Measurements from ENCODE around the gene ARHGAP6.

The ARHGAP6 gene

DNA sequence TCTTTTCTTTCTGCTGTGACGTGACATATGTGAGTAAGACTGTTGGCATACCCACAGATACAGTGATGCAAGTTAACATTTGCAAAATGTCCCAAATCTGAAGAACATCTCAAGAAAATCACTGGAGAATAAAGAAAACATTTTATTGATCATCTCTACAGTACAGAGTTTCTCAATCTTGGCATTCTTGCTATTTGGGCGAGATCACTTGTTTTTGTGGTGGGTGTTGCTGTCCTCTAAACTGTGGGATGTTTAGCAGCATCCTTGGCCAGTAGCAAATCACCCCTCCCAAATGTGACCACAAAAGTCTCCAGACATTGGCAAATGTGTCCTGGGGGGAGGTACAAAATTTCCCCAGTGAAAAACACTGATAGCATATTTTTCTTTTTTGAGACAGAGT is 343.7 kb downstream of the ARHGAP6 start:
- H3K27ac ChIP-seq (ENCODE audit: poor library complexity, severe bottlenecking), result no peak overlapping the region
- TF ChIP-seq, protein P1, sequence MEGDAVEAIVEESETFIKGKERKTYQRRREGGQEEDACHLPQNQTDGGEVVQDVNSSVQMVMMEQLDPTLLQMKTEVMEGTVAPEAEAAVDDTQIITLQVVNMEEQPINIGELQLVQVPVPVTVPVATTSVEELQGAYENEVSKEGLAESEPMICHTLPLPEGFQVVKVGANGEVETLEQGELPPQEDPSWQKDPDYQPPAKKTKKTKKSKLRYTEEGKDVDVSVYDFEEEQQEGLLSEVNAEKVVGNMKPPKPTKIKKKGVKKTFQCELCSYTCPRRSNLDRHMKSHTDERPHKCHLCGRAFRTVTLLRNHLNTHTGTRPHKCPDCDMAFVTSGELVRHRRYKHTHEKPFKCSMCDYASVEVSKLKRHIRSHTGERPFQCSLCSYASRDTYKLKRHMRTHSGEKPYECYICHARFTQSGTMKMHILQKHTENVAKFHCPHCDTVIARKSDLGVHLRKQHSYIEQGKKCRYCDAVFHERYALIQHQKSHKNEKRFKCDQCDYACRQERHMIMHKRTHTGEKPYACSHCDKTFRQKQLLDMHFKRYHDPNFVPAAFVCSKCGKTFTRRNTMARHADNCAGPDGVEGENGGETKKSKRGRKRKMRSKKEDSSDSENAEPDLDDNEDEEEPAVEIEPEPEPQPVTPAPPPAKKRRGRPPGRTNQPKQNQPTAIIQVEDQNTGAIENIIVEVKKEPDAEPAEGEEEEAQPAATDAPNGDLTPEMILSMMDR (IDR thresholded peaks at IDR 0.05; ENCODE audit: poor library complexity, severe bottlenecking), result no peak
- no peaks in the 10 kb centered on the region for H3K36me3 ChIP-seq (ENCODE audit: low read depth)
- H3K4me1 ChIP-seq (ENCODE audit: insufficient read depth, poor library complexity, severe bottlenecking), result no peaks in the 10 kb centered on the region
- no peaks in the 10 kb centered on the region for H3K27me3 ChIP-seq (ENCODE audit: insufficient read depth, poor library complexity, severe bottlenecking)
- no peak overlapping the region for H3K4me3 ChIP-seq (ENCODE audit: severe bottlenecking)
- no peak for ATAC-seq (ENCODE audit: low read depth)
- H3K9me3 ChIP-seq (ENCODE audit: severe bottlenecking), result no peaks in the 10 kb centered on the region
- no peak for DNase-seq (ENCODE audit: low spot score)

DNA sequence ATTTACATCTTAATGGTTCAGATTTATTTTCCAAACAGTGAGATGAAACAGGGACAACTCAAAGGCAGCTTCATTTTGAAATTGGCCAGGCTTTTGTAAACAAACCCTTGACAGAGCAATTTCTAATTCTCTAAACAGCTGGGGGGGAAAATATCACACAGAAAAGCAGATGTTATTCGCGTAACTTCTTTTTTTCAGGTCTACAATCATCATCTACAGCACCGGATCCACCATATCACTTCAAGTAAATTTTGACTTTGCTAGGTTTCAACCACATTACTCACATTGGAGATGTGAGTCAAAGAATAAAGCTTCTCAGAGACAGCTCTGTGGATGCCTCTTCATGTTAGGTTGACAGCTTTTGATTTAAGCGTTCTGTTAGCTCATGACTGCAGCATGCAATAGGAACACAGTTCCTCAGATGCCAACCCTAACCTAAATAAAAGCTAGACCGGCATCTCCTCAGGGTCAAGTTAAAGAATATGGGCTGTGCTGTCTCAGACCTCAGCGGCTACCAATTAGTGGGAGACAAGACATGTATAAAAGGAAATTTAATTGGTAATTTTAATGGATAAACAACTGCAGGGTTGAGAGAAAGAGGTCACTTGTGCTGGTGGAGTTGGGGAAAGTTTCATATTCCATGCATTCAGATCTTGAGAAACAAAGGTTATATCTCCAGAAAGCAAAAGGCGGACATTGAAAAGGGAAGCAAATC is 345.8 kb downstream of the ARHGAP6 start:
- Histone ChIP-seq H3K4me3 (ENCODE audit: severe bottlenecking) (no peak overlapping the region), H3K27me3 (ENCODE audit: insufficient read depth, poor library complexity, severe bottlenecking) (no peaks in the 10 kb centered on the region), H3K4me1 (ENCODE audit: insufficient read depth, poor library complexity, severe bottlenecking) (no peaks in the 10 kb centered on the region), H3K9me3 (ENCODE audit: severe bottlenecking) (no peaks in the 10 kb centered on the region), H3K36me3 (ENCODE audit: low read depth) (no peaks in the 10 kb centered on the region), H3K27ac (ENCODE audit: poor library complexity, severe bottlenecking) (no peak overlapping the region)
- TF ChIP-seq, protein P1 (IDR thresholded peaks at IDR 0.05; ENCODE audit: poor library complexity, severe bottlenecking), result no peak
- DNase-seq (ENCODE audit: low spot score) (no peak), ATAC-seq (ENCODE audit: low read depth) (no peak)

DNA sequence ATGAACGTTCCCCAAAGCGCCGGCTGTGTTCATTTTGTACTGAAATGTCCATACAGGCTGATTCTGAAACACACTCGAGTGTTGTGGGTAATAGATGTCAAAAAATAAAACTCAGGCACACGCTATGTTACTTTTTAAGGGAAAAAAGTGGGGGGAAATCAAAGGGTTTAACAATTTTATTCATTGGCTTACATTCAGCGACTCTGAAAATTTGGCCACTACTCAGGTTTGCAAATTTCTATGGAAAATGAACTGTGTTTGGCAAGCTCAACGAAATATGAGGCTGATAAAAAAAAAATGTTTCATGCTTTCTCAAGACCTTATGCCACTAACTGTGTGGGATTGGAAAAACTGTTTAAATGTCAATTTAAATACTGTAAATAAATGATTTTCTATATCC is 354.0 kb downstream of the ARHGAP6 start:
- Histone ChIP-seq H3K36me3 (ENCODE audit: low read depth) (no peaks in the 10 kb centered on the region), H3K27ac (ENCODE audit: poor library complexity, severe bottlenecking) (no peak overlapping the region), H3K9me3 (ENCODE audit: severe bottlenecking) (no peaks in the 10 kb centered on the region), H3K27me3 (ENCODE audit: insufficient read depth, poor library complexity, severe bottlenecking) (no peaks in the 10 kb centered on the region), H3K4me3 (ENCODE audit: severe bottlenecking) (no peak overlapping the region), H3K4me1 (ENCODE audit: insufficient read depth, poor library complexity, severe bottlenecking) (no peaks in the 10 kb centered on the region)
- TF ChIP-seq, protein P1 (IDR thresholded peaks at IDR 0.05; ENCODE audit: poor library complexity, severe bottlenecking), result no peak
- no peak for ATAC-seq (ENCODE audit: low read depth)
- no peak for DNase-seq (ENCODE audit: low spot score)

DNA sequence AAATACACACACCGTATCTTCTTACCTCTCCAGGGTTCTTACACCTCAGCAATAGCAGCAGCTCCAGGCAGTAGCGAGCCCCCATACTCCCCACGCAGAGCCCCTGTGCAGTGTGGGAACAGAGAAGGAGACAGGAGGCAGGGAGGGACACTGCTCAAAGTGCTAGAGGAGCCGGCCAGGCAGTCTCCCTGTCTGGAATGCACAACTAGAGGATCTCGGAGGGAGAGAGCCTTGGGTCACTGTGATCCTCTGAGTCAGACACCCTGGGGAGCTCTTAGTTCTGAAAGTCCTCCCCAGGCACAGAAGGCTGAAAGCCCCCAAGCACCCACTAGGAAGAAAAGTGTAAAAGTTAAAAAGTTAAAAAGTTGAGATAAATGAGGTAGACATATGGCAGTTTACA is 356.5 kb downstream of the ARHGAP6 start:
- TF ChIP-seq, protein P1 (IDR thresholded peaks at IDR 0.05; ENCODE audit: poor library complexity, severe bottlenecking), result no peak
- H3K9me3 ChIP-seq (ENCODE audit: severe bottlenecking), result no peaks in the 10 kb centered on the region
- no peaks in the 10 kb centered on the region for H3K36me3 ChIP-seq (ENCODE audit: low read depth)
- no peaks in the 10 kb centered on the region for H3K27me3 ChIP-seq (ENCODE audit: insufficient read depth, poor library complexity, severe bottlenecking)
- ATAC-seq (ENCODE audit: low read depth), result no peak
- no peak for DNase-seq (ENCODE audit: low spot score)
- no peak overlapping the region for H3K27ac ChIP-seq (ENCODE audit: poor library complexity, severe bottlenecking)
- H3K4me3 ChIP-seq (ENCODE audit: severe bottlenecking), result no peak overlapping the region
- H3K4me1 ChIP-seq (ENCODE audit: insufficient read depth, poor library complexity, severe bottlenecking), result no peaks in the 10 kb centered on the region

DNA sequence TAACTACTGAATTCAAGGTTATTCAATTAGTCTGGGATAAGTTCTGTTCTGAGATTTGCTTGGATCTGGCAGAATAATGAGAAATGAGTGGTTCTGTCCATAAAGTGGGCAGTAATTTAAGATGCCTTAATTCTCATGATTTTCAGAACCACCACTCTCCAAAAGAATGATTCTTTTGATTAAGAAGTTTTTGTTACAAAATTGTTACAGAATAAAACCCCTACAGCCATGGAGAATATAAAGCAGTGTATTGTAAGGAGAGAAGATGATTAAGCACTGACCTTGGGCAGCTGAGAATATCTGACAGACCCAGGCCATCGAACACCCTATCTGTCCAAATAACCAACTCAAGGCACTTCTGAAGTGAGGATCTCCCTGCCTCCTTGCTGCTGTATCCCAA is 360.1 kb downstream of the ARHGAP6 start:
- Histone ChIP-seq H3K9me3 (ENCODE audit: severe bottlenecking) (no peaks in the 10 kb centered on the region), H3K27ac (ENCODE audit: poor library complexity, severe bottlenecking) (no peak overlapping the region), H3K4me1 (ENCODE audit: insufficient read depth, poor library complexity, severe bottlenecking) (no peaks in the 10 kb centered on the region), H3K36me3 (ENCODE audit: low read depth) (no peaks in the 10 kb centered on the region), H3K4me3 (ENCODE audit: severe bottlenecking) (no peak overlapping the region), H3K27me3 (ENCODE audit: insufficient read depth, poor library complexity, severe bottlenecking) (no peaks in the 10 kb centered on the region)
- TF ChIP-seq, protein P1 (IDR thresholded peaks at IDR 0.05; ENCODE audit: poor library complexity, severe bottlenecking), result no peak
- DNase-seq (ENCODE audit: low spot score) (no peak), ATAC-seq (ENCODE audit: low read depth) (no peak)
